Transverse colon (tissue), 4 donors: ENCODE results near the gene MAP1LC3B. TPM values are rescaled to one million over a fixed set of nuclear protein-coding genes. Genes with fewer than 3 reads are reported as not detected.
"Not testable (repeated sequence)": the region's sequence is repeated elsewhere in the genome, so short reads cannot be mapped to it uniquely, and the experiment has no call there.

Experiments used
- DNase-seq: peaks from one replicate; pipeline ENCODE4 v3.0.0-alpha.2; 2019
- H3K27ac ChIP-seq, 4 donors: fragments of 200-600 bp; sonication (generic); 2 replicates each; pipeline ENCODE4 v1.5.1; 2016 to 2018; ENCODE audit warnings: inconsistent platforms in 4 of 4
- H3K27me3 ChIP-seq: fragments of 200-600 bp; sonication (generic); 2 replicates; pipeline ENCODE4 v1.5.1; 2017; ENCODE audit warnings: inconsistent platforms
- H3K36me3 ChIP-seq, 4 donors: fragments of 200-600 bp; sonication (generic); 2 replicates each; pipeline ENCODE4 v1.5.1; 2017 to 2019; ENCODE audit warnings: inconsistent platforms in 4 of 4
- H3K4me1 ChIP-seq, 4 donors: fragments of 200-600 bp; sonication (generic); 2 replicates each; pipeline ENCODE4 v1.5.1; 2017 to 2020; ENCODE audit warnings: inconsistent platforms in 4 of 4
- H3K4me3 ChIP-seq, 4 donors: fragments of 200-600 bp; sonication (generic); 1 replicate in 1 of 4; 2 replicates in 3 of 4; pipeline versions ENCODE4 v1.5.1 to v1.6.1; 2017 to 2019; ENCODE audit warnings: inconsistent platforms in 4 of 4
- H3K9me3 ChIP-seq, 2 donors: fragments of 200-600 bp; sonication (generic); 2 replicates each; pipeline ENCODE4 v1.5.1; 2017 to 2019; ENCODE audit warnings: inconsistent platforms in 2 of 2
- EP300 ChIP-seq: sonication (generic); formaldehyde crosslinking; IDR thresholded peaks from one replicate; pipeline ENCODE4 v1.6.1; 2017; ENCODE audit warnings: antibody characterized with exemption, low read depth
- POLR2A ChIP-seq: fragments of 450-650 bp; IDR thresholded peaks from one replicate; pipeline ENCODE4 v1.6.1; 2016; ENCODE audit warnings: antibody characterized with exemption, mild to moderate bottlenecking, moderate library complexity
- POLR2AphosphoS5 ChIP-seq, 3 donors: sonication (generic); formaldehyde crosslinking; IDR thresholded peaks; one replicate each; pipeline ENCODE4 v1.6.1; 2016; ENCODE audit warnings: antibody characterized with exemption in 3 of 3
- WGBS, 2 donors: methylation state at CpG; one replicate each; pipeline ENCODE4 v1.1.5; 2018; ENCODE audit warnings: low coverage in 1 of 2; 5-methylcytosine and 5-hydroxymethylcytosine counted together
- in situ Hi-C, 4 donors: fragments of 200-750 bp; cut with MboI; loops; one replicate each; pipeline versions ENCODE4 v1.15.0 to v1.15.1; 2017; ENCODE audit warnings: low sequenced_read_pairs in 3 of 4, low pct_ligation_motif_present in 1 of 4, low pct_unique_long_range_greater_than_20kb in 1 of 4
- intact Hi-C: fragments of 100-400 bp; cut with DNase I; formaldehyde crosslinking; loops from one replicate; pipeline ENCODE4 v1.15.1; 2023; ENCODE audit warnings: low total_unique reads
- total RNA-seq, 4 donors: library from RNA; depleted of rRNA; stranded (reverse); fragments of >200 nt; gene quantifications; one replicate each; pipeline ENCODE4 v1.1.0, GENCODE V29; 2016
- TF ChIP-seq, protein P1 (sequence below), 5 experiments: fragments of 200-600 bp in 3 of 5; fragments of 450-650 bp in 2 of 5; sonication (generic) in 3 of 5; IDR thresholded peaks; 1 replicate in 2 of 5; 2 replicates in 3 of 5; pipeline ENCODE4 v1.5.1; 2016 to 2017; ENCODE audit warnings: antibody characterized with exemption in 5 of 5, inconsistent platforms in 3 of 5, mild to moderate bottlenecking in 2 of 5, moderate library complexity in 1 of 5

Gene MAP1LC3B
- total RNA-seq, 4 donors from 2014 or later = 15.7 to 69.5 (median 39.9) TPM

DNA sequence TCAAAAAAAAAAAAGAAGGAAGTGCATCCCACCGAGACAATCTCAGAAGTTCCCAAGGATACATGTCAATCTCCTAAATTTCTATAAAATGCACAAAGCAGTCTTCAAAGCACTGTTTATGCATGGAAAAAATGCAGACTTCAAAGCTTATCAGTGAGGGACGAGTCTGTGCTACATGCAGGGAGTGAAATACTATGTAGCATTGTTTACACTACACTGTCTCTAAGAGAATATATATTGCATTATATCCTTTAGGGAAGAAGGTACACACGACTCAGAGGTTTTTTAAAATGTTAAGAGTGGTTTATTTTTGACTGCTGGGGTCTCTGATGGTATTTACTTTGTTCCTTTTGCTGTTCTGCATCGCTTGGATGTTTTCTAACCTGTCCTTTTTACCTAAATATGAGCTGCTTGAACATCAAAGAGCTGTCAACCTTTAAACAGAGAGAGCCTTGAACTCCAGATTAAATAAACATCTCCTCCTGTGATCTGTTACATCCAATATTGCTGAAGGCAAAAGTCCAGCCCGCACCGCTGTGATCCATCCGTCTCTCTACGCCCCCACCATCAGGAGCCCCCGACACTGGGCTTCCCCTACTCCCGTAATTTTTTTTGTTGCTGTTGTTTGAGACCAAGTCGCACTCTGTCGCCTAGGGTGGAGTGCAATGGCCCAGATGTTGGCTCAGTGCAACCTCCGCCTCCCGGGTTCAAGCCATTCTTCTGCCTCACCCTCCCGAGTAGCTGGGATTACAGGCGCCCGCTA is 9.9 kb upstream of the MAP1LC3B start:
- Histone ChIP-seq H3K9me3 (no peaks in the 10 kb centered on the region), H3K36me3 (no peaks in the 10 kb centered on the region), H3K27me3 (no peaks in the 10 kb centered on the region), H3K4me3 (peak overlapping the region; percentile 59 to 95 (median 85)), H3K4me1 (peaks cover 38 to 80% (median 56%) of the 10 kb centered on the region in 4 donors), H3K27ac (peak overlapping the region; percentile 94 to 98 (median 96))
- peak; percentile 35 for DNase-seq
- no peak for TF ChIP-seq POLR2A
- TF ChIP-seq EP300 = no peak
- TF ChIP-seq, protein P1, sequence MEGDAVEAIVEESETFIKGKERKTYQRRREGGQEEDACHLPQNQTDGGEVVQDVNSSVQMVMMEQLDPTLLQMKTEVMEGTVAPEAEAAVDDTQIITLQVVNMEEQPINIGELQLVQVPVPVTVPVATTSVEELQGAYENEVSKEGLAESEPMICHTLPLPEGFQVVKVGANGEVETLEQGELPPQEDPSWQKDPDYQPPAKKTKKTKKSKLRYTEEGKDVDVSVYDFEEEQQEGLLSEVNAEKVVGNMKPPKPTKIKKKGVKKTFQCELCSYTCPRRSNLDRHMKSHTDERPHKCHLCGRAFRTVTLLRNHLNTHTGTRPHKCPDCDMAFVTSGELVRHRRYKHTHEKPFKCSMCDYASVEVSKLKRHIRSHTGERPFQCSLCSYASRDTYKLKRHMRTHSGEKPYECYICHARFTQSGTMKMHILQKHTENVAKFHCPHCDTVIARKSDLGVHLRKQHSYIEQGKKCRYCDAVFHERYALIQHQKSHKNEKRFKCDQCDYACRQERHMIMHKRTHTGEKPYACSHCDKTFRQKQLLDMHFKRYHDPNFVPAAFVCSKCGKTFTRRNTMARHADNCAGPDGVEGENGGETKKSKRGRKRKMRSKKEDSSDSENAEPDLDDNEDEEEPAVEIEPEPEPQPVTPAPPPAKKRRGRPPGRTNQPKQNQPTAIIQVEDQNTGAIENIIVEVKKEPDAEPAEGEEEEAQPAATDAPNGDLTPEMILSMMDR (IDR thresholded peaks at IDR 0.05) = no peak
- peak in 1 of 3 donors; percentile 20 for TF ChIP-seq POLR2AphosphoS5 (IDR thresholded peaks at IDR 0.05)
- in situ Hi-C loops = no loop called here
- intact Hi-C loops = no loop called here
- WGBS, 2 donors = 12 to 21% methylated on average over 5 to 17 of the region's 17 CpGs

- 0% methylated on average over 2 of the region's 92 CpGs; no CpG with 5 or more reads in 1 of the 2 donors for WGBS, 2 donors
- in situ Hi-C loops = no loop called here
- Histone ChIP-seq H3K27me3 (no peaks in the 10 kb centered on the region), H3K9me3 (no peaks in the 10 kb centered on the region), H3K27ac (peak within 1 kb of the TSS; percentile 94 to 98 (median 96)), H3K4me1 (peaks cover 38 to 78% (median 63%) of the 10 kb centered on the region in 4 donors), H3K4me3 (peak within 1 kb of the TSS; percentile 59 to 95 (median 85)), H3K36me3 (no peaks in the 10 kb centered on the region)
- peak; percentile 93 for DNase-seq
- intact Hi-C loops = no loop called here
- TF ChIP-seq POLR2AphosphoS5 (IDR thresholded peaks at IDR 0.05) = peak; percentile 75 to 94 (median 88)
- TF ChIP-seq, protein P1 (IDR thresholded peaks at IDR 0.05) = no peak
- TF ChIP-seq POLR2A = no peak
These were observed 8.5 kb upstream of the MAP1LC3B start, which contains the start of gene FBXO31 for GRCh38 chr16:87383505-87384161. Gene FBXO31 (minus strand): TSS chr16:87383776. CDS start chr16:87383744, 32 bp downstream.

DNA sequence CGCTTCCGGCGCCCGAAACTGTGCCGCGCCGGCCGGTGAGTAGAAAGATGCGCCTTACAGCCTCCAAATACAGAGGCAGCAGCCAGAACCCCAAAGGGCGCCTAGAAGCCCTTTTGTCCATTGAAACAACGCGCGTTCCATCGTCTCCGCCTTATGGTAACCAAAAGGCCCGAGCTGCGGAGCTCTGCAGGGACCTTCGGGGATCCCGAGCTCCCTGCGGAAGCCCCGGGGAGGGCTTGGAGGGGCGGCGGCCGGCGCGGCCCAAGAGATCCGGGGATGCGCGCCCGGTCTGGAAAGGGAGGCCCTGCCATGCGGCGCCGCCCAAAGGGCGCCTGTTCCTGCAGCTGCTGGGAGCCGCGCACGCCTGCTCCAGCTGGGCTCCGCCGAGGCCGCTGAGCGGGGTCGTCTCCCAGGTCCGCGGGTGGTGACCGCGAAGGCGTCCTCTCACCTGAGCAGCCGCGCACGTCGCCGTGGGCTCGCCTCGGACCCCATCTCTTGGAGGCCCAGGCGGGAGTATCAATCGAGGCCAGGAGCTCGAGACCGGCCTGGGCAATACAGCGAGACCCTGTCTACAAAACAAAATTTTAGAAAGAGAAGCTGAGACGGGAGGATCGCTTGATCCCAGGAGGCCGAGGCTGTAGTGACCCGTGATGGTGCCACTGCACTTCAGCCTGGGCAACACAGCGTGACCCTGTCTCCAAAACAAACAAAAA is 7.8 kb upstream of the MAP1LC3B start:
- intact Hi-C loops = no loop called here

GRCh38 chr16:87384875-87385167 is 7.3 kb upstream of the MAP1LC3B start:
- Histone ChIP-seq H3K4me1 (peaks cover 28 to 73% (median 57%) of the 10 kb centered on the region in 4 donors), H3K27ac (peak overlapping the region; percentile 94 to 98 (median 96)), H3K4me3 (peak overlapping the region in 3 of 4 donors; percentile 27 to 95 (median 59))
- WGBS, 2 donors = 84% methylated on average over 12 of the region's 12 CpGs; no CpG with 5 or more reads in 1 of the 2 donors
- in situ Hi-C loops, H3K36me3 ChIP-seq, DNase-seq, H3K27me3 ChIP-seq, H3K9me3 ChIP-seq: not testable (repeated sequence)
- intact Hi-C loops = loop anchor here (5.0 kb wide), 1 partner anchor 482 kb away; the partner anchor contains the start of gene SLC7A5

More for the DNA sequence above, 7.8 kb upstream of the MAP1LC3B start:
- TF ChIP-seq EP300 (no peak), POLR2AphosphoS5 (IDR thresholded peaks at IDR 0.05) (peak in 1 of 3 donors; percentile 7), POLR2A (peak; percentile 16)
- TF ChIP-seq, protein P1 (IDR thresholded peaks at IDR 0.05) = no peak
- no peaks in the 10 kb centered on the region for H3K9me3 ChIP-seq
- H3K27ac ChIP-seq = peak overlapping the region; percentile 94 to 98 (median 96)
- peaks cover 32 to 78% (median 61%) of the 10 kb centered on the region in 4 donors for H3K4me1 ChIP-seq
- no peaks in the 10 kb centered on the region for H3K27me3 ChIP-seq
- peak; percentile 65 for DNase-seq
- 17 to 65% methylated on average over 4 to 27 of the region's 64 CpGs for WGBS, 2 donors
- H3K36me3 ChIP-seq = no peaks in the 10 kb centered on the region
- H3K4me3 ChIP-seq = peak overlapping the region; percentile 27 to 95 (median 72)
- in situ Hi-C loops = no loop called here
